HepG2 (cell line): ENCODE measurements around the gene PEAR1. TPM values are rescaled to one million over a fixed set of nuclear protein-coding genes. Genes with fewer than 3 reads are reported as not detected.

Experiments
- ATAC-seq: fragments of 200-7000 bp; cut with Tn5 transposase; 3 replicates; pipeline ENCODE4 v1.9.1; 2020; ENCODE audit warnings: mild to moderate bottlenecking, moderate library complexity
- BruUV-seq: library from RNA; stranded (reverse); fragments of 400-500 nt; replicated peaks from 2 replicates; lab custom pipeline; 2021; lab: Mats Ljungman, UMichigan
- CTCF ChIA-PET: fragments of 300-600 bp; formaldehyde crosslinking; extraction: SDS; loops from one replicate; lab custom pipeline; 2021; ENCODE audit warnings: low total read pairs, inconsistent platforms, low intra/inter-chr PET ratio; lab: Yijun Ruan, JAX
- POLR2A ChIA-PET: fragments of 350-600 bp; sonication (Branson Sonifier 250); formaldehyde crosslinking; loops from one replicate; lab custom pipeline; 2020; ENCODE audit warnings: antibody characterized with exemption, inconsistent platforms; lab: Yijun Ruan, JAX
- DNase-seq: peaks from one replicate; pipeline ENCODE4 v3.0.0-alpha.2; 2015; ENCODE audit warnings: low spot score
- FAIRE-seq: peaks from 3 replicates; lab custom pipeline; 2011; peaks lifted over from hg19 to GRCh38; lab: Jason Lieb, UNC
- H2AFZ ChIP-seq: one replicate; pipeline ENCODE4 v1.6.1; 2011; ENCODE audit warnings: low read length, inconsistent platforms
- H3K27ac ChIP-seq: fragments of 300-600 bp; 3 replicates; pipeline ENCODE4 v1.8.0; 2011; ENCODE audit warnings: mixed run types, mild to moderate bottlenecking, mixed read lengths, low read length, inconsistent platforms; ENCODE audit not compliant: insufficient read depth; ENCODE audit errors: extremely low read length
- H3K27me3 ChIP-seq, 2 experiments: fragments of 200-600 bp in 1 of 2; 2 replicates in 1 of 2; 3 replicates in 1 of 2; pipeline versions ENCODE4 v1.6.0 to v1.8.0; 2011; ENCODE audit warnings: low read length in 2 of 2, mild to moderate bottlenecking in 2 of 2, moderate library complexity in 2 of 2, inconsistent platforms in 1 of 2; ENCODE audit not compliant: insufficient read depth in 2 of 2, control insufficient read depth in 1 of 2
- H3K36me3 ChIP-seq, 2 experiments: fragments of 200-600 bp in 1 of 2; replicated peaks in 1 of 2; 2 replicates in 1 of 2; 3 replicates in 1 of 2; pipeline versions ENCODE4 v1.5.1 to v1.8.0; 2011; ENCODE audit warnings: low read length in 2 of 2, inconsistent platforms in 1 of 2; ENCODE audit not compliant: insufficient read depth in 2 of 2, control insufficient read depth in 1 of 2
- H3K4me1 ChIP-seq: 2 replicates; pipeline ENCODE4 v1.5.1; 2012; ENCODE audit warnings: low read length, inconsistent platforms; ENCODE audit not compliant: insufficient read depth
- H3K4me2 ChIP-seq: 2 replicates; pipeline ENCODE4 v1.6.0; 2011; ENCODE audit warnings: low read depth, low read length, inconsistent platforms
- H3K4me3 ChIP-seq, 3 experiments: fragments of 200-600 bp in 1 of 3; sonication (generic), shearing (Covaris generic) in 1 of 3; replicated peaks in 1 of 3; 2 replicates each; pipeline ENCODE4 v1.5.1; 2011 to 2016; ENCODE audit warnings: low read length in 3 of 3, inconsistent platforms in 2 of 3, low read depth in 2 of 3, mild to moderate bottlenecking in 2 of 3, control low read depth in 1 of 3, mixed read lengths in 1 of 3; ENCODE audit not compliant: insufficient read depth in 1 of 3
- H3K79me2 ChIP-seq: one replicate; pipeline ENCODE4 v1.6.1; 2011; ENCODE audit warnings: low read length, inconsistent platforms; ENCODE audit not compliant: insufficient read depth
- H3K9ac ChIP-seq: 2 replicates; pipeline ENCODE4 v1.6.0; 2011; ENCODE audit warnings: mild to moderate bottlenecking, low read depth, low read length, inconsistent platforms; ENCODE audit not compliant: insufficient read depth
- H3K9me3 ChIP-seq: 2 replicates; pipeline ENCODE4 v1.5.1; 2012; ENCODE audit warnings: mild to moderate bottlenecking, low read length
- H4K20me1 ChIP-seq: 2 replicates; pipeline ENCODE4 v1.6.0; 2011; ENCODE audit warnings: inconsistent platforms, mild to moderate bottlenecking, low read length, moderate library complexity; ENCODE audit not compliant: insufficient read depth
- ARHGAP35 ChIP-seq: sonication (generic); formaldehyde crosslinking; IDR thresholded peaks from 2 replicates; pipeline ENCODE4 v1.9.0; 2022; ENCODE audit warnings: mild to moderate bottlenecking, inconsistent platforms, moderate library complexity, missing genetic modification reagents, borderline replicate concordance
- CEBPG ChIP-seq: IDR thresholded peaks from 2 replicates; pipeline ENCODE4 v1.6.1; 2016
- TBX2 ChIP-seq: sonication (generic); formaldehyde crosslinking; IDR thresholded peaks from 2 replicates; pipeline ENCODE4 v1.5.0; 2020; ENCODE audit warnings: missing genetic modification reagents, mild to moderate bottlenecking, borderline replicate concordance
- TGIF2 ChIP-seq: IDR thresholded peaks from 2 replicates; pipeline ENCODE4 v1.6.1; 2016; ENCODE audit warnings: control low read depth, missing compliant biosample characterization
- ZNF556 ChIP-seq: sonication (generic); formaldehyde crosslinking; IDR thresholded peaks from 2 replicates; pipeline ENCODE4 v1.4.0; 2020; ENCODE audit warnings: mild to moderate bottlenecking, missing genetic modification reagents, borderline replicate concordance
- ZSCAN22 ChIP-seq: sonication (generic); formaldehyde crosslinking; IDR thresholded peaks from 2 replicates; pipeline ENCODE4 v1.4.0; 2020; ENCODE audit warnings: mild to moderate bottlenecking, missing genetic modification reagents
- WGBS: methylation state at CpG from one replicate; pipeline ENCODE4 v1.1.6; 2017; ENCODE audit warnings: low lambda C conversion rate; 5-methylcytosine and 5-hydroxymethylcytosine counted together
- in situ Hi-C: cut with HindIII; loops from 2 replicates; pipeline ENCODE4 v1.10.0; 2017; ENCODE audit warnings: low pct_unique_long_range_greater_than_20kb; ENCODE audit not compliant: extremely low pct_ligation_motif_present
- intact Hi-C: fragments of 100-400 bp; cut with micrococcal nuclease; formaldehyde crosslinking; loops from one replicate; pipeline ENCODE4 v1.10.0; 2022; ENCODE audit not compliant: unreplicated experiment
- polyA plus RNA-seq, 8 experiments: library from polyadenylated mRNA; depleted of rRNA in 3 of 8; stranded (reverse) in 7 of 8; unstranded in 1 of 8; fragments of >200 nt; fragmentation: Illumina TruSeq in 4 of 8; extraction: Trizol in 4 of 8; gene quantifications; 2 replicates each; pipeline versions ENCODE4 v1.2.1 to v1.2.3, GENCODE V29; 2011 to 2016; ENCODE audit warnings: low read depth in 4 of 8, missing spikeins in 1 of 8, mixed read lengths in 1 of 8; ENCODE audit not compliant: insufficient read depth in 1 of 8
- total RNA-seq, 5 experiments: library from RNA; depleted of rRNA; stranded (reverse); fragments of >200 nt; fragmentation: Illumina TruSeq; extraction: Trizol; gene quantifications; 2 replicates each; pipeline ENCODE4 v1.2.3, GENCODE V29; 2016; ENCODE audit warnings: low read depth in 1 of 5
- TF ChIP-seq, protein P1 (sequence below): sonication (generic); formaldehyde crosslinking; IDR thresholded peaks from 2 replicates; pipeline ENCODE4 v1.4.0; 2020; ENCODE audit warnings: missing genetic modification reagents, mild to moderate bottlenecking, borderline replicate concordance

Gene PEAR1
- total and polyA plus RNA-seq, 2 of the 13 experiments (the other 11 are each of a cell fraction or from before 2014, with no cell fraction given) = 0.27 to 0.41 TPM

DNA sequence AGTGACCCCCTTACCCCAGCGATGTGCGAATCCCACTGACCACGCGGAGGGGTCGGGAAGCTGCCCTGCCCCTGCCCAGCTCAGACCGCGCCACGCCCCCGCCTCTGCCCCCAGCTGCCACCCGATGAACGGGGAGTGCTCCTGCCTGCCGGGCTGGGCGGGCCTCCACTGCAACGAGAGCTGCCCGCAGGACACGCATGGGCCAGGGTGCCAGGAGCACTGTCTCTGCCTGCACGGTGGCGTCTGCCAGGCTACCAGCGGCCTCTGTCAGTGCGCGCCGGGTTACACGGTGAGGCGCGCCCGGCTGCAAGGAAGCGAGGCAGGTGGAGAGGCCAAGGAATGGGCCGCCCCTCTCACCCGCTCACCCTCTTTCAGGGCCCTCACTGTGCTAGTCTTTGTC lies 15.0 kb downstream of the PEAR1 start (continued):
- TF ChIP-seq TBX2 (CRISPR knock-in tag) = no peak
- no peak for TF ChIP-seq ARHGAP35 (CRISPR knock-in tag)
- TF ChIP-seq TGIF2 (CRISPR knock-in tag) = no peak

- H2AFZ ChIP-seq = no peak overlapping the region
- no peaks in the 10 kb centered on the region for H4K20me1 ChIP-seq
- ChIA-PET POLR2A (no interaction called here), CTCF (interaction anchor here (2.0 kb wide), 1 partner anchor 11 kb away, joined by 6 read pairs; the partner anchor contains the start of gene LRRC71)
- intact Hi-C loops (no loop called here), in situ Hi-C loops (no loop called here)
- DNase-seq (no peak), ATAC-seq (no peak), FAIRE-seq (no peak)
- H3K4me2 ChIP-seq = no peak overlapping the region
- H3K79me2 ChIP-seq = no peaks in the 10 kb centered on the region
- no peak for TF ChIP-seq ZNF556 (CRISPR knock-in tag)
- TF ChIP-seq ZSCAN22 = no peak
- TF ChIP-seq CEBPG (CRISPR knock-in tag) = no peak
- TF ChIP-seq, protein P1, sequence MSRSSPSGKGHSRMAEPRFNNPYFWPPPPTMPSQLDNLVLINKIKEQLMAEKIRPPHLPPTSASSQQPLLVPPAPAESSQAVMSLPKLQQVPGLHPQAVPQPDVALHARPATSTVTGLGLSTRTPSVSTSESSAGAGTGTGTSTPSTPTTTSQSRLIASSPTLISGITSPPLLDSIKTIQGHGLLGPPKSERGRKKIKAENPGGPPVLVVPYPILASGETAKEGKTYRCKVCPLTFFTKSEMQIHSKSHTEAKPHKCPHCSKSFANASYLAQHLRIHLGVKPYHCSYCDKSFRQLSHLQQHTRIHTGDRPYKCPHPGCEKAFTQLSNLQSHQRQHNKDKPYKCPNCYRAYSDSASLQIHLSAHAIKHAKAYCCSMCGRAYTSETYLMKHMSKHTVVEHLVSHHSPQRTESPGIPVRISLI (CRISPR knock-in tag) = no peak
- no peaks in the 10 kb centered on the region for H3K36me3 ChIP-seq
- peaks cover 15% of the 10 kb centered on the region for H3K4me1 ChIP-seq
- no peaks in the 10 kb centered on the region for H3K9me3 ChIP-seq
- H3K4me3 ChIP-seq = no peak overlapping the region
- H3K9ac ChIP-seq = no peak overlapping the region
- 67% methylated on average over 10 of the region's 10 CpGs for WGBS
- no peak overlapping the region for H3K27ac ChIP-seq
- no TSS peak for BruUV-seq
- peaks cover 5 to 55% of the 10 kb centered on the region in 2 experiments; a peak in 4 of 5 replicates for H3K27me3 ChIP-seq
Observed at GRCh38 chr1:156908955-156909354, 15.4 kb downstream of the PEAR1 start.
